SU-DHL-6 (cell line): Measurements from ENCODE around the gene ADORA3.

Experiments used
- H2AFZ ChIP-seq: fragments of 200-600 bp; sonication (generic); 2 replicates; pipeline ENCODE4 v1.6.1; 2014; ENCODE audit warnings: low read depth, mild to moderate bottlenecking, moderate library complexity, mixed read lengths, antibody characterized with exemption, low read length; ENCODE audit not compliant: severe bottlenecking
- H3F3A ChIP-seq: fragments of 200-600 bp; shearing (Covaris generic); 2 replicates; pipeline ENCODE4 v1.6.0; 2016; ENCODE audit warnings: antibody characterized with exemption, mild to moderate bottlenecking; ENCODE audit not compliant: insufficient read depth
- H3K27ac ChIP-seq: fragments of 200-600 bp; sonication (generic); 2 replicates; pipeline ENCODE4 v1.5.1; 2016; ENCODE audit warnings: low read depth, mild to moderate bottlenecking, low read length, moderate library complexity, mixed read lengths
- H3K27me3 ChIP-seq: fragments of 200-600 bp; sonication (generic), shearing (Covaris generic); 2 replicates; pipeline ENCODE4 v1.6.0; 2014; ENCODE audit warnings: mild to moderate bottlenecking, low read length
- H3K36me3 ChIP-seq: fragments of 200-600 bp; sonication (generic); 2 replicates; pipeline ENCODE4 v1.6.1; 2014; ENCODE audit warnings: mild to moderate bottlenecking, low read length, mixed read lengths
- H3K4me2 ChIP-seq: fragments of 300-600, 200-600 bp; shearing (Covaris generic), sonication (generic); 2 replicates; pipeline ENCODE4 v1.6.0; 2014; ENCODE audit warnings: low read length, low read depth, mild to moderate bottlenecking; ENCODE audit not compliant: poor library complexity, severe bottlenecking
- H3K4me3 ChIP-seq: fragments of 200-600 bp; sonication (generic); 2 replicates; pipeline ENCODE4 v1.5.1; 2014; ENCODE audit warnings: antibody characterized with exemption, low read length, mild to moderate bottlenecking, mixed read lengths; ENCODE audit not compliant: insufficient read depth, poor library complexity, severe bottlenecking
- H3K79me2 ChIP-seq: fragments of 200-600 bp; sonication (generic); 2 replicates; pipeline ENCODE4 v1.6.1; 2014; ENCODE audit warnings: mild to moderate bottlenecking, low read length, moderate library complexity; ENCODE audit not compliant: insufficient read depth
- H3K9ac ChIP-seq: fragments of 200-600 bp; sonication (generic); 2 replicates; pipeline ENCODE4 v1.7.0; 2014; ENCODE audit warnings: mild to moderate bottlenecking, low read length
- H3K9me2 ChIP-seq: fragments of 200-600 bp; sonication (generic); replicated peaks from 2 replicates; pipeline ENCODE4 v1.6.1; 2014; ENCODE audit warnings: low read length; ENCODE audit not compliant: insufficient read depth
- H3K9me3 ChIP-seq: fragments of 200-600 bp; sonication (generic); 2 replicates; pipeline ENCODE4 v1.6.1; 2014; ENCODE audit warnings: low read length, mixed read lengths; ENCODE audit not compliant: insufficient read depth
- H4K20me1 ChIP-seq: fragments of 200-600 bp; sonication (generic); 2 replicates; pipeline ENCODE4 v1.6.1; 2014; ENCODE audit warnings: low read depth, mild to moderate bottlenecking, antibody characterized with exemption, low read length, moderate library complexity, mixed read lengths
- CTCF ChIP-seq: fragments of 200-600 bp; sonication (generic); IDR thresholded peaks from one replicate; pipeline ENCODE4 v1.5.1; 2017; ENCODE audit warnings: antibody characterized with exemption, mild to moderate bottlenecking, low read length, moderate library complexity; ENCODE audit not compliant: insufficient read depth, poor library complexity, severe bottlenecking
- EZH2phosphoT487 ChIP-seq: fragments of 200-600 bp; sonication (generic), shearing (Covaris generic); conservative IDR thresholded peaks from 2 replicates; pipeline ENCODE4 v1.6.1; 2018; ENCODE audit warnings: mild to moderate bottlenecking, antibody characterized with exemption, low read length, moderate library complexity, mixed read lengths

The ADORA3 gene

GRCh38 chr1:111476761-111477309 is 26.6 kb downstream of the ADORA3 start:
- Histone ChIP-seq H3K36me3 (no peaks in the 10 kb centered on the region), H3K9me3 (no peaks in the 10 kb centered on the region), H3K27me3 (no peaks in the 10 kb centered on the region), H4K20me1 (no peaks in the 10 kb centered on the region), H3K4me3 (no peak overlapping the region), H2AFZ (peak overlapping the region; percentile 85), H3K79me2 (no peaks in the 10 kb centered on the region), H3F3A (no peaks in the 10 kb centered on the region), H3K4me2 (peak overlapping the region; percentile 46), H3K9me2 (no peaks in the 10 kb centered on the region), H3K9ac (peak overlapping the region; percentile 18; the same call in 1 of the 2 replicates), H3K27ac (no peak overlapping the region)
- TF ChIP-seq EZH2phosphoT487 (no peak), CTCF (no peak)

GRCh38 chr1:111476214-111476613 is 27.2 kb downstream of the ADORA3 start:
- 0 out of 2 replicates have a peak overlapping the region, but pooled peaks have one; percentile 18 for H3K9ac ChIP-seq
- no peaks in the 10 kb centered on the region for H4K20me1 ChIP-seq
- H3K9me2 ChIP-seq, result no peaks in the 10 kb centered on the region
- no peaks in the 10 kb centered on the region for H3K9me3 ChIP-seq
- no peak overlapping the region for H2AFZ ChIP-seq
- H3K4me3 ChIP-seq, result no peak overlapping the region
- no peaks in the 10 kb centered on the region for H3K79me2 ChIP-seq
- TF ChIP-seq CTCF, result no peak
- no peak for TF ChIP-seq EZH2phosphoT487
- no peaks in the 10 kb centered on the region for H3K36me3 ChIP-seq
- H3F3A ChIP-seq, result no peaks in the 10 kb centered on the region
- H3K4me2 ChIP-seq, result peak overlapping the region; percentile 46
- no peaks in the 10 kb centered on the region for H3K27me3 ChIP-seq
- H3K27ac ChIP-seq, result no peak overlapping the region

- H3K9ac ChIP-seq, result no peak overlapping the region
- H3F3A ChIP-seq, result no peaks in the 10 kb centered on the region
- no peaks in the 10 kb centered on the region for H3K9me3 ChIP-seq
- no peaks in the 10 kb centered on the region for H3K9me2 ChIP-seq
- H3K4me2 ChIP-seq, result no peak overlapping the region
- H4K20me1 ChIP-seq, result no peaks in the 10 kb centered on the region
- no peak overlapping the region for H2AFZ ChIP-seq
- TF ChIP-seq EZH2phosphoT487 (no peak), CTCF (no peak)
- H3K4me3 ChIP-seq, result no peak overlapping the region
- no peaks in the 10 kb centered on the region for H3K79me2 ChIP-seq
- no peaks in the 10 kb centered on the region for H3K36me3 ChIP-seq
- H3K27me3 ChIP-seq, result no peaks in the 10 kb centered on the region
- no peak overlapping the region for H3K27ac ChIP-seq
Measured at GRCh38 chr1:111475701-111476100, 27.7 kb downstream of the ADORA3 start.
